Mesenchymal stem cell (in vitro differentiated cells and primary cell): Measurements from ENCODE around the gene CPLX1.
A peak's percentile ranks its signal among the peaks of the same experiment; 100 is the strongest.

Experiments used
- DNase-seq: peaks from one replicate; pipeline ENCODE4 v3.0.0-alpha.2; 2013
- H2AFZ ChIP-seq: one replicate; pipeline ENCODE4 v1.6.1; 2013; ENCODE audit warnings: low read depth, mild to moderate bottlenecking, control low read depth, inconsistent platforms, low read length, moderate library complexity
- H2AK5ac ChIP-seq: 2 replicates; pipeline ENCODE4 v1.6.1; 2013; ENCODE audit warnings: low read length, moderate library complexity, mild to moderate bottlenecking, inconsistent platforms; ENCODE audit not compliant: severe bottlenecking
- H2BK120ac ChIP-seq: one replicate; pipeline ENCODE4 v1.6.1; 2013; ENCODE audit warnings: low read depth, mild to moderate bottlenecking, inconsistent platforms, low read length, moderate library complexity
- H2BK12ac ChIP-seq, 2 experiments: one replicate each; pipeline ENCODE4 v1.6.1; 2013; ENCODE audit warnings: inconsistent platforms in 2 of 2, low read length in 2 of 2, mild to moderate bottlenecking in 2 of 2, moderate library complexity in 2 of 2, control low read depth in 1 of 2
- H2BK15ac ChIP-seq: one replicate; pipeline ENCODE4 v1.6.1; 2013; ENCODE audit warnings: mild to moderate bottlenecking, low read depth, inconsistent platforms; ENCODE audit not compliant: poor library complexity, severe bottlenecking
- H2BK5ac ChIP-seq: 2 replicates; pipeline ENCODE4 v1.6.1; 2013; ENCODE audit warnings: low read depth, mild to moderate bottlenecking, low read length, control low read depth, inconsistent platforms; ENCODE audit not compliant: poor library complexity, severe bottlenecking
- H3K14ac ChIP-seq, 2 experiments: one replicate each; pipeline ENCODE4 v1.6.1; 2013; ENCODE audit warnings: inconsistent platforms in 2 of 2, low read length in 2 of 2, control low read depth in 1 of 2, mild to moderate bottlenecking in 1 of 2, moderate library complexity in 1 of 2
- H3K18ac ChIP-seq, 2 experiments: one replicate each; pipeline ENCODE4 v1.6.1; 2013; ENCODE audit warnings: inconsistent platforms in 2 of 2, low read length in 2 of 2, control low read depth in 1 of 2, low read depth in 1 of 2, mild to moderate bottlenecking in 1 of 2
- H3K23ac ChIP-seq, 2 experiments: one replicate each; pipeline ENCODE4 v1.6.1; 2013; ENCODE audit warnings: inconsistent platforms in 2 of 2, low read length in 2 of 2, mild to moderate bottlenecking in 2 of 2, moderate library complexity in 2 of 2, control low read depth in 1 of 2
- H3K27ac ChIP-seq: 2 replicates; pipeline ENCODE4 v1.5.1; 2013; ENCODE audit warnings: mild to moderate bottlenecking, moderate library complexity, low read length, control low read depth, inconsistent platforms; ENCODE audit not compliant: poor library complexity, severe bottlenecking
- H3K27me3 ChIP-seq, 2 experiments: 2 replicates each; pipeline versions ENCODE4 v1.6.1 to v1.7.0; 2013; ENCODE audit warnings: low read length in 2 of 2, mild to moderate bottlenecking in 2 of 2, moderate library complexity in 2 of 2, control low read depth in 1 of 2, inconsistent platforms in 1 of 2; ENCODE audit not compliant: control insufficient read depth in 1 of 2, insufficient read depth in 1 of 2
- H3K36me3 ChIP-seq, 2 experiments: 2 replicates each; pipeline versions ENCODE4 v1.6.1 to v1.7.0; 2013; ENCODE audit warnings: low read length in 2 of 2, control low read depth in 1 of 2, inconsistent platforms in 1 of 2, low read depth in 1 of 2, mild to moderate bottlenecking in 1 of 2; ENCODE audit not compliant: insufficient read depth in 2 of 2, control insufficient read depth in 1 of 2
- H3K4ac ChIP-seq, 2 experiments: one replicate each; pipeline ENCODE4 v1.6.1; 2013; ENCODE audit warnings: inconsistent platforms in 2 of 2, low read length in 2 of 2, mild to moderate bottlenecking in 2 of 2, moderate library complexity in 2 of 2, control low read depth in 1 of 2, low read depth in 1 of 2
- H3K4me1 ChIP-seq: 2 replicates; pipeline ENCODE4 v1.6.1; 2013; ENCODE audit warnings: low read depth, low read length, control low read depth; ENCODE audit not compliant: control insufficient read depth, insufficient read depth
- H3K4me2 ChIP-seq: 2 replicates; pipeline ENCODE4 v1.6.1; 2013; ENCODE audit warnings: low read length, mild to moderate bottlenecking, inconsistent platforms; ENCODE audit not compliant: poor library complexity, severe bottlenecking
- H3K4me3 ChIP-seq, 2 experiments: 2 replicates each; pipeline versions ENCODE4 v1.5.1 to v1.7.0; 2013; ENCODE audit warnings: low read length in 2 of 2, mild to moderate bottlenecking in 2 of 2, control low read depth in 1 of 2, low read depth in 1 of 2; ENCODE audit not compliant: insufficient read depth in 1 of 2
- H3K79me1 ChIP-seq: replicated peaks from 2 replicates; pipeline ENCODE4 v1.6.1; 2013; ENCODE audit warnings: mild to moderate bottlenecking, control low read depth, low read length, inconsistent platforms; ENCODE audit not compliant: poor library complexity, severe bottlenecking
- H3K9ac ChIP-seq: 2 replicates; pipeline ENCODE4 v1.7.0; 2013; ENCODE audit warnings: mild to moderate bottlenecking, low read length, moderate library complexity
- H3K9me3 ChIP-seq: 2 replicates; pipeline ENCODE4 v1.7.0; 2013; ENCODE audit warnings: mild to moderate bottlenecking, low read length; ENCODE audit not compliant: control insufficient read depth
- H4K8ac ChIP-seq: one replicate; pipeline ENCODE4 v1.6.1; 2013; ENCODE audit warnings: inconsistent platforms, mild to moderate bottlenecking, low read length, moderate library complexity
- H4K91ac ChIP-seq: one replicate; pipeline ENCODE4 v1.6.1; 2013; ENCODE audit warnings: mild to moderate bottlenecking, low read length, inconsistent platforms
- WGBS: methylation state at CpG from one replicate; pipeline ENCODE4 v1.1.7; 2013; ENCODE audit warnings: mixed read lengths; 5-methylcytosine and 5-hydroxymethylcytosine counted together

Gene CPLX1

DNA sequence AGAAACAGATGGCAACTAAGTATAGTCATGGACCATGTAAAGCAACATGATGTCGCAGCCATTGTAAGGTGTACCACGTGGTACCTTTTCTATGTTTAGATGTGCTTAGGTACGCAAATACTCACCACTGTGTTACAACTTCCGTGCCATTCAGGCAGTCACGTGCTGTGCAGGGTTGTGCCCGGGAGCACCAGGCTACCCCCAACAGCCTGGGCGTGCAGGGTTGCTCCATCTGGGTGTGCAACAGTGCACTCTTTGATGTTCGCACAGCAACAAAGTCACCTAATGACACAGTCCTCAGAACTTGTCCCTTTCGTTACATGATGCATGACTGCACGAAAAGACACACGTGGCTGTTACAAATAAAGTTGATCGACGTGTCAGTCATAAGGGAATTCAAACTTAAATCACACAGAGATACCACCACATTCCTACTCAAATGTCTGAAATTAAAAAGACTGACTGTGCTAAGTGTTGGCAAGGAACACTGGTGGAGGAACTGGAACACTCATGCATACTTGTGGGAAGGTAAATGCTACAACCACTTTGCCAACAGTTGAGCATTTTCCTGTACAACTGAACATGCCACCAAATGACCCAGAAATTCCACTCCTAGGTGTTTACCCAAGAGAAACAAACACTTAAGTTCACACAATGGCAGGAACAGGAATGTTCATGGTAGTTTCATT is 24.3 kb downstream of the CPLX1 start:
- DNase-seq = no peak
- H2BK15ac ChIP-seq = no peak overlapping the region
- H3K4me1 ChIP-seq = peaks cover 4% of the 10 kb centered on the region
- no peak overlapping the region for H4K91ac ChIP-seq
- H2BK5ac ChIP-seq = no peak overlapping the region
- H3K36me3 ChIP-seq = no peaks in the 10 kb centered on the region
- peak overlapping the region in 1 of 2 experiments; percentile 22 for H3K14ac ChIP-seq
- peak overlapping the region in 1 of 2 experiments; percentile 26 for H3K18ac ChIP-seq
- no peak overlapping the region for H2AK5ac ChIP-seq
- H2BK12ac ChIP-seq = peak overlapping the region in 1 of 2 experiments; percentile 42
- no peaks in the 10 kb centered on the region for H3K79me1 ChIP-seq
- no peak overlapping the region for H3K23ac ChIP-seq
- H3K27me3 ChIP-seq = peaks cover 7 to 36% of the 10 kb centered on the region in 2 experiments
- H2BK120ac ChIP-seq = no peak overlapping the region
- no peak overlapping the region for H4K8ac ChIP-seq
- peaks cover 14% of the 10 kb centered on the region for H3K9me3 ChIP-seq
- H3K27ac ChIP-seq = no peak overlapping the region
- WGBS = 90% methylated on average over 13 of the region's 13 CpGs
- H3K4me2 ChIP-seq = no peak overlapping the region
- no peak overlapping the region for H3K4ac ChIP-seq
- H3K9ac ChIP-seq = no peak overlapping the region
- no peak overlapping the region for H2AFZ ChIP-seq
- H3K4me3 ChIP-seq = no peak overlapping the region

DNA sequence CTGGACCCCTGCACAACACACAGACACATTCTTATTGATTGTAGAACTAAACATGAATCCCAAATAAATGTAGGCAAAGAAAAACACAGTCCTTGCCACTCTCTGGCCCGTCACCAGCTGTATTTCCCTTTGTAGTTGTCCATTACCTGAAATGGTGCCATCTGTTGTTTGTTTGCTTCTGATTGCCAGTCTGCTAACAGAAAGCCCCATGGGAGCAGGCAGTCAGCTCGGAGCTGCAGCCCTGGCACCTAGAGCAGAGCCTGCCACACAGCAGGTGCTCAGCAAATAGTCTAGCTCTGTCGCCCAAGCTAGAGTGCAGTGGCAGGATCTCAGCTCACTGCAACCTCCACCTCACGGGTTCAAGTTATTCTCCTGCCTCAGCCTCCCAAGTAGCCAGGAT is 28.9 kb downstream of the CPLX1 start:
- H3K9me3 ChIP-seq = peaks cover 7% of the 10 kb centered on the region
- H3K27ac ChIP-seq = no peak overlapping the region
- H3K27me3 ChIP-seq = peaks cover 50 to 61% of the 10 kb centered on the region in 2 experiments
- no peak overlapping the region for H2AFZ ChIP-seq
- H2BK12ac ChIP-seq = no peak overlapping the region
- no peak overlapping the region for H3K4ac ChIP-seq
- no peak overlapping the region for H2BK5ac ChIP-seq
- no peak overlapping the region for H2BK15ac ChIP-seq
- DNase-seq = no peak
- no peak overlapping the region for H3K23ac ChIP-seq
- no peak overlapping the region for H3K4me2 ChIP-seq
- WGBS = 82% methylated on average over 4 of the region's 4 CpGs
- H3K36me3 ChIP-seq = peaks cover 0 to 3% of the 10 kb centered on the region in 2 experiments
- H3K79me1 ChIP-seq = no peaks in the 10 kb centered on the region
- no peak overlapping the region for H3K18ac ChIP-seq
- no peak overlapping the region for H2BK120ac ChIP-seq
- H3K4me1 ChIP-seq = peaks cover 21% of the 10 kb centered on the region
- H3K9ac ChIP-seq = no peak overlapping the region
- H3K14ac ChIP-seq = no peak overlapping the region
- H4K8ac ChIP-seq = no peak overlapping the region
- H2AK5ac ChIP-seq = no peak overlapping the region
- no peak overlapping the region for H3K4me3 ChIP-seq
- H4K91ac ChIP-seq = no peak overlapping the region

DNA sequence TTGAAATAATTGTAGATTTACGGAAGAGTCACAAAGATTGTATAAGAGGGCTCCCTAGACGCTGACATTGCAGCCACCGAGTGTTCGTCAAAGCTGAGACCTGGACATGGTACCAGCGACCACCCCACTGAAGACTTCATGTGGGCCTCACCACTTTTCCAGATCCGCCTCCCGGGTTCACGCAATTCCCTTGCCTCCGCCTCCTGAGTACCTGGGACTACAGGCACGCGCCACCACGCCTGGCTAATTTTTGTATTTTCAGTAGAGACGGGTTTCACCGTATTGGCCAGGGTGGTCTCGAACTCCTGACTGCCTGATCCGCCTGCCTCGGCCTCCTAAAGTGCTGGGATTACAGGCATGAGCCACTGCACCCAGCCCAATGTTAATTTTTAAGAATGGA is 29.7 kb downstream of the CPLX1 start:
- WGBS = 96% methylated on average over 15 of the region's 17 CpGs
- Histone ChIP-seq H3K27ac (no peak overlapping the region), H3K27me3 (peaks cover 56 to 66% of the 10 kb centered on the region in 2 experiments), H3K4me1 (peaks cover 23% of the 10 kb centered on the region), H3K79me1 (no peaks in the 10 kb centered on the region), H3K9ac (no peak overlapping the region), H2AFZ (no peak overlapping the region), H3K9me3 (no peaks in the 10 kb centered on the region), H3K18ac (no peak overlapping the region), H2BK15ac (no peak overlapping the region), H2BK5ac (no peak overlapping the region), H3K14ac (no peak overlapping the region), H3K4me3 (no peak overlapping the region), H4K91ac (no peak overlapping the region), H3K4ac (no peak overlapping the region), H2AK5ac (no peak overlapping the region), H2BK12ac (no peak overlapping the region), H3K36me3 (peaks cover 0 to 3% of the 10 kb centered on the region in 2 experiments), H3K4me2 (no peak overlapping the region), H2BK120ac (no peak overlapping the region), H4K8ac (no peak overlapping the region), H3K23ac (no peak overlapping the region)
- no peak for DNase-seq

DNA sequence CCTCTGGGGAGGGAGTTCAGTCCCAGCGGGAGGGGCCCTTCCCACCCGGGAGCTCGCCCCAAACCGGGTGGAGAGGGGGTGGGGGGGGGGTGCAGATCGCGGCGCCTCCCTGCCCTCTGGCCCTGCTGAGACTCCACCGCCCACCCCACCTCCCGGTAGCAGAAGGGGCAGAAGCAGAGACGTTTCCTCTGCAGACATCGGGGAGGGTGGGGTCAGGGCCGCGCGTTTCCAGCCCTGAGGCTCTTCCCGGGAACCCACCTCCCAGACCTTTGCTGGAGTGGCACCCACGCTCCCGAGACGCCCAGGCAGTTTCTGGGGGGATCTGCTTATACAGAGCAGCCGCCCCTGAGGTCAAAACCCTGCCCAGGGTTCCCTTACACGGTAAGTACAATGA is 30.2 kb downstream of the CPLX1 start:
- Histone ChIP-seq H3K18ac (no peak overlapping the region), H4K8ac (no peak overlapping the region), H3K4me1 (peaks cover 23% of the 10 kb centered on the region), H2BK5ac (no peak overlapping the region), H2BK12ac (no peak overlapping the region), H2BK15ac (no peak overlapping the region), H3K27me3 (peaks cover 58 to 68% of the 10 kb centered on the region in 2 experiments), H3K9ac (no peak overlapping the region), H3K4ac (no peak overlapping the region), H2AFZ (no peak overlapping the region), H2BK120ac (no peak overlapping the region), H3K14ac (no peak overlapping the region), H3K4me2 (no peak overlapping the region), H3K36me3 (peaks cover 0 to 3% of the 10 kb centered on the region in 2 experiments), H3K79me1 (no peaks in the 10 kb centered on the region), H3K4me3 (no peak overlapping the region), H4K91ac (no peak overlapping the region), H3K27ac (no peak overlapping the region), H3K23ac (peak overlapping the region in 1 of 2 experiments; percentile 70), H3K9me3 (no peaks in the 10 kb centered on the region), H2AK5ac (no peak overlapping the region)
- WGBS = 31% methylated on average over 10 of the region's 20 CpGs
- DNase-seq = no peak
